ENCODE data around the gene SMLR1. TPM values are rescaled to one million over a fixed set of nuclear protein-coding genes. Genes with fewer than 3 reads are reported as not detected.

The SMLR1 gene
- total RNA-seq, 1 experiment from 2014 or later = not detected

DNA sequence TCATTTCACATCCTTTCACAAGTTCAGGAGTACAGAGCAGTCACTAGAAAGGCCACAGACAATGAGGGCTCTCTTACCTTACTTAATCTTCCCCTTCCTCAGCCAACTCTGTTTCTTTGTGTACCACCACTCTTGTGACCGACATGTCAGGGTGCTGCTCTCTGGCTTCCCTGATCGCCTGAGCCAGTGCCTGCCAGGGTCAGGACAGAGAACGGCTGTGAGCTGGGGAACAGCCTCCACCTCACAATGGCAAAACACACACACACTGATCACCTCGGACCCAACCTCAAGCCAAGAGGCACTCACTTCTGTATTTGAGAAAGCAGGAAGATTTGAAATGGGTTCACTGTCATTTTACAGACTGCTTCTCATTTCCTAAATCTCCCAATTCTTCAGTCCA is 30.8 kb downstream of the SMLR1 start:
- ChIA-PET RAD21 (ENCODE audit: low non-redundant PET in 1 of 2, low total read pairs in 2 of 2, uncharacterized antibody in 2 of 2, unreplicated experiment in 2 of 2) (no interaction called here), POLR2A (no interaction called here), CTCF (no interaction called here)
- intact Hi-C loops (cut with micrococcal nuclease) = no loop called here
- no peak overlapping the region for H3K4me2 ChIP-seq (ENCODE audit: low read length)
- no peaks in the 10 kb centered on the region for H3K4me1 ChIP-seq (ENCODE audit: control insufficient read depth in 1 of 2, insufficient read depth in 2 of 2, low read length in 2 of 2)
- no peaks in the 10 kb centered on the region for H3K36me3 ChIP-seq (ENCODE audit: control insufficient read depth in 1 of 2, insufficient read depth in 2 of 2, low read length in 2 of 2)
- no peaks in the 10 kb centered on the region for H3K9me2 ChIP-seq (ENCODE audit: insufficient read depth)
- H3K4me3 ChIP-seq (replicated peaks in 1 of 2; ENCODE audit: low read depth in 1 of 2, low read length in 2 of 2) = no peak overlapping the region
- H2AFZ ChIP-seq (ENCODE audit: low read depth, low read length, poor library complexity, severe bottlenecking) = no peak overlapping the region
- H3K27me3 ChIP-seq (ENCODE audit: insufficient read depth, low read length) = no peaks in the 10 kb centered on the region
- H3K79me2 ChIP-seq (ENCODE audit: insufficient read depth, low read length) = no peaks in the 10 kb centered on the region
- H3K9ac ChIP-seq (ENCODE audit: low read length) = no peak overlapping the region
- H4K20me1 ChIP-seq (ENCODE audit: insufficient read depth) = no peaks in the 10 kb centered on the region
- BruUV-seq (replicated peaks) = no TSS peak
- DNase-seq (ENCODE audit: low read depth, low spot score) (no peak), ATAC-seq (no peak)
- TF ChIP-seq EZH2phosphoT487 (IDR thresholded peaks at IDR 0.05; ENCODE audit: borderline replicate concordance) (no peak), CBX3 (IDR thresholded peaks at IDR 0.05; ENCODE audit: low read depth) (no peak), ATF3 (IDR thresholded peaks at IDR 0.05) (no peak), POLR2AphosphoS5 (IDR thresholded peaks at IDR 0.05; ENCODE audit: low read depth, low read length) (no peak), ZFX (IDR thresholded peaks at IDR 0.05) (no peak), CTCF (IDR thresholded peaks at IDR 0.05 in 2 of 3, conservative IDR thresholded peaks at IDR 0.05 in 1 of 3; ENCODE audit: borderline replicate concordance in 1 of 3, insufficient read depth in 1 of 3, low read depth in 2 of 3, low read length in 2 of 3) (no peak), ZNF274 (IDR thresholded peaks at IDR 0.05; ENCODE audit: low read depth, low read length) (no peak), SIN3A (IDR thresholded peaks at IDR 0.05; ENCODE audit: low read depth) (no peak), POLR2A (IDR thresholded peaks at IDR 0.05; ENCODE audit: borderline replicate concordance, extremely low read depth, insufficient read depth, insufficient read length) (no peak), EZH2 (IDR thresholded peaks at IDR 0.05) (no peak), RAD21 (IDR thresholded peaks at IDR 0.05; ENCODE audit: low read depth) (no peak), YY1 (IDR thresholded peaks at IDR 0.05; ENCODE audit: extremely low read depth, insufficient replicate concordance, low read depth, low read length) (no peak), FOSL1 (IDR thresholded peaks at IDR 0.05; ENCODE audit: low read depth) (no peak), REST (IDR thresholded peaks at IDR 0.05; ENCODE audit: low read depth) (no peak), ELF1 (IDR thresholded peaks at IDR 0.05; ENCODE audit: borderline replicate concordance, low read depth) (no peak), EGR1 (IDR thresholded peaks at IDR 0.05; ENCODE audit: low read depth) (no peak)
- TF ChIP-seq, protein P1, sequence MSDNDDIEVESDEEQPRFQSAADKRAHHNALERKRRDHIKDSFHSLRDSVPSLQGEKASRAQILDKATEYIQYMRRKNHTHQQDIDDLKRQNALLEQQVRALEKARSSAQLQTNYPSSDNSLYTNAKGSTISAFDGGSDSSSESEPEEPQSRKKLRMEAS (IDR thresholded peaks at IDR 0.05) = no peak
- TF ChIP-seq, protein P2, sequence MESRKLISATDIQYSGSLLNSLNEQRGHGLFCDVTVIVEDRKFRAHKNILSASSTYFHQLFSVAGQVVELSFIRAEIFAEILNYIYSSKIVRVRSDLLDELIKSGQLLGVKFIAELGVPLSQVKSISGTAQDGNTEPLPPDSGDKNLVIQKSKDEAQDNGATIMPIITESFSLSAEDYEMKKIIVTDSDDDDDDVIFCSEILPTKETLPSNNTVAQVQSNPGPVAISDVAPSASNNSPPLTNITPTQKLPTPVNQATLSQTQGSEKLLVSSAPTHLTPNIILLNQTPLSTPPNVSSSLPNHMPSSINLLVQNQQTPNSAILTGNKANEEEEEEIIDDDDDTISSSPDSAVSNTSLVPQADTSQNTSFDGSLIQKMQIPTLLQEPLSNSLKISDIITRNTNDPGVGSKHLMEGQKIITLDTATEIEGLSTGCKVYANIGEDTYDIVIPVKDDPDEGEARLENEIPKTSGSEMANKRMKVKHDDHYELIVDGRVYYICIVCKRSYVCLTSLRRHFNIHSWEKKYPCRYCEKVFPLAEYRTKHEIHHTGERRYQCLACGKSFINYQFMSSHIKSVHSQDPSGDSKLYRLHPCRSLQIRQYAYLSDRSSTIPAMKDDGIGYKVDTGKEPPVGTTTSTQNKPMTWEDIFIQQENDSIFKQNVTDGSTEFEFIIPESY (IDR thresholded peaks at IDR 0.05; ENCODE audit: extremely low read depth, insufficient replicate concordance, low read length) = no peak
- H3K9me3 ChIP-seq (ENCODE audit: control insufficient read depth in 1 of 2, insufficient read depth in 1 of 2, low read depth in 1 of 2, low read length in 2 of 2) = no peaks in the 10 kb centered on the region
- no peak overlapping the region for H3K27ac ChIP-seq (ENCODE audit: low read depth, low read length)

All from HCT116 (cell line).